Mesendoderm (in vitro differentiated cells): ENCODE data around the gene MED27.

ENCODE experiments used
- DNase-seq: peaks from one replicate; pipeline ENCODE4 v3.0.0; 2013
- H2AK5ac ChIP-seq: 2 replicates; pipeline ENCODE4 v1.6.1; 2013; ENCODE audit warnings: low read length, inconsistent platforms
- H2BK120ac ChIP-seq: 2 replicates; pipeline ENCODE4 v1.6.1; 2013; ENCODE audit warnings: low read depth, mild to moderate bottlenecking, low read length, moderate library complexity, mixed read lengths
- H2BK15ac ChIP-seq: replicated peaks from 2 replicates; pipeline ENCODE4 v1.6.1; 2013; ENCODE audit warnings: low read depth, mild to moderate bottlenecking, moderate library complexity
- H2BK5ac ChIP-seq: 2 replicates; pipeline ENCODE4 v1.6.1; 2013; ENCODE audit warnings: low read length, inconsistent platforms
- H3K18ac ChIP-seq: 2 replicates; pipeline ENCODE4 v1.6.1; 2013; ENCODE audit warnings: mild to moderate bottlenecking, low read length, mixed read lengths
- H3K23ac ChIP-seq: one replicate; pipeline ENCODE4 v1.6.1; 2013; ENCODE audit warnings: low read length
- H3K27ac ChIP-seq: 2 replicates; pipeline ENCODE4 v1.5.1; 2013; ENCODE audit warnings: low read depth, mild to moderate bottlenecking, inconsistent platforms, low read length, moderate library complexity
- H3K27me3 ChIP-seq: 2 replicates; pipeline ENCODE4 v1.6.1; 2013; ENCODE audit warnings: low read length, control low read depth, mild to moderate bottlenecking, inconsistent platforms; ENCODE audit not compliant: insufficient read depth, poor library complexity
- H3K36me3 ChIP-seq: 2 replicates; pipeline ENCODE4 v1.6.1; 2013; ENCODE audit warnings: low read length, inconsistent platforms; ENCODE audit not compliant: control insufficient read depth, insufficient read depth
- H3K4ac ChIP-seq: one replicate; pipeline ENCODE4 v1.6.1; 2013; ENCODE audit warnings: low read depth, mild to moderate bottlenecking, low read length, moderate library complexity
- H3K4me1 ChIP-seq: 2 replicates; pipeline ENCODE4 v1.6.1; 2013; ENCODE audit warnings: low read depth, low read length, inconsistent platforms; ENCODE audit not compliant: control insufficient read depth
- H3K4me2 ChIP-seq: 2 replicates; pipeline ENCODE4 v1.6.1; 2013; ENCODE audit warnings: low read length
- H3K4me3 ChIP-seq: 2 replicates; pipeline ENCODE4 v1.5.1; 2013; ENCODE audit warnings: mild to moderate bottlenecking, low read length
- H3K56ac ChIP-seq: one replicate; pipeline ENCODE4 v1.6.1; 2013; ENCODE audit warnings: low read length
- H3K79me1 ChIP-seq: 2 replicates; pipeline ENCODE4 v1.6.1; 2013; ENCODE audit warnings: low read length, inconsistent platforms
- H3K79me2 ChIP-seq: 2 replicates; pipeline ENCODE4 v1.6.1; 2013; ENCODE audit warnings: mild to moderate bottlenecking, low read length; ENCODE audit not compliant: control insufficient read depth, insufficient read depth
- H3K9ac ChIP-seq: 2 replicates; pipeline ENCODE4 v1.6.1; 2013; ENCODE audit warnings: low read length, inconsistent platforms
- H4K5ac ChIP-seq: one replicate; pipeline ENCODE4 v1.6.1; 2013; ENCODE audit warnings: low read length
- H4K8ac ChIP-seq: one replicate; pipeline ENCODE4 v1.6.1; 2013; ENCODE audit warnings: low read depth, mild to moderate bottlenecking, control low read depth, low read length, moderate library complexity
- WGBS: extraction: QIAGEN DNeasy Blood & Tissue Kit; methylation state at CpG from one replicate; pipeline ENCODE4 v1.1.7; 2013; ENCODE audit warnings: low lambda C conversion rate, missing lambda C conversion rate; ENCODE audit not compliant: insufficient coverage; ENCODE audit errors: extremely low coverage; 5-methylcytosine and 5-hydroxymethylcytosine counted together

MED27 gene

GRCh38 chr9:131889437-131890251 is 190.0 kb downstream of the MED27 start:
- Histone ChIP-seq H2BK5ac (no peak overlapping the region), H2BK120ac (no peak overlapping the region), H2BK15ac (no peak overlapping the region), H3K23ac (no peak overlapping the region), H2AK5ac (no peak overlapping the region), H3K4me3 (no peak overlapping the region), H3K79me2 (no peaks in the 10 kb centered on the region), H3K4me1 (no peaks in the 10 kb centered on the region), H3K27me3 (no peaks in the 10 kb centered on the region), H3K27ac (no peak overlapping the region), H3K4ac (no peak overlapping the region), H3K9ac (no peak overlapping the region), H4K5ac (no peak overlapping the region), H3K36me3 (no peaks in the 10 kb centered on the region), H3K18ac (no peak overlapping the region), H3K79me1 (no peaks in the 10 kb centered on the region), H4K8ac (no peak overlapping the region), H3K4me2 (no peak overlapping the region), H3K56ac (no peak overlapping the region)
- no CpG with 5 or more reads among the region's 11 CpGs for WGBS
- DNase-seq = peak; percentile 26

DNA sequence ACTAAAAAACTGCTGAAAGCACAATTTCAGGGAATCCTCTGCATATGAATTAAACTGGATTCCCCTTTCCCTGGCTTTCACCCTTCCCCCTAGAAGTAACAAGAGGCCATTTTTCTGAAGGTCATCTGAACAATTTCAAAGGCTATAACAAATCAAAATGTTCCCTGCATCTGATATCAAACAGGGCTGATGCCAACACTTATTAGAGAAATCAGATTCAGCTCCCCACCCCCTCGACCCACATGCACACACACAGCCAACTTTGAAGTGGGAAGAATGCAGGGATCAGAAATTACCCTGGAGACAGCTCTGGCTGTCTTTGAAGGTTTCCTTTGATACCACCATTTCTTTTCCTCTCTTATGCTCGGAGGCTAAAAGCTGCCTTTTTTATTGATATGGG is 190.7 kb downstream of the MED27 start:
- Histone ChIP-seq H3K4ac (no peak overlapping the region), H2BK15ac (no peak overlapping the region), H3K79me2 (no peaks in the 10 kb centered on the region), H3K4me3 (no peak overlapping the region), H4K5ac (no peak overlapping the region), H2AK5ac (no peak overlapping the region), H2BK120ac (no peak overlapping the region), H3K36me3 (no peaks in the 10 kb centered on the region), H3K9ac (no peak overlapping the region), H3K4me2 (no peak overlapping the region), H3K56ac (no peak overlapping the region), H3K4me1 (no peaks in the 10 kb centered on the region), H3K18ac (no peak overlapping the region), H3K79me1 (no peaks in the 10 kb centered on the region), H3K27ac (no peak overlapping the region), H3K23ac (no peak overlapping the region), H4K8ac (no peak overlapping the region), H3K27me3 (no peaks in the 10 kb centered on the region), H2BK5ac (no peak overlapping the region)
- no peak for DNase-seq
- WGBS = no CpG with 5 or more reads among the region's 2 CpGs

GRCh38 chr9:131887680-131888079 is 192.0 kb downstream of the MED27 start:
- Histone ChIP-seq H3K79me1 (no peaks in the 10 kb centered on the region), H2AK5ac (no peak overlapping the region), H3K18ac (no peak overlapping the region), H3K56ac (no peak overlapping the region), H3K4me3 (no peak overlapping the region), H3K79me2 (no peaks in the 10 kb centered on the region), H3K27ac (no peak overlapping the region), H2BK5ac (no peak overlapping the region), H3K27me3 (no peaks in the 10 kb centered on the region), H4K8ac (no peak overlapping the region), H2BK120ac (no peak overlapping the region), H3K4me1 (no peaks in the 10 kb centered on the region), H3K36me3 (no peaks in the 10 kb centered on the region), H3K4ac (no peak overlapping the region), H4K5ac (no peak overlapping the region), H3K4me2 (no peak overlapping the region), H2BK15ac (no peak overlapping the region), H3K23ac (no peak overlapping the region), H3K9ac (no peak overlapping the region)
- DNase-seq = no peak
- no CpG with 5 or more reads among the region's 2 CpGs for WGBS

- Histone ChIP-seq H3K36me3 (no peaks in the 10 kb centered on the region), H4K8ac (no peak overlapping the region), H3K9ac (no peak overlapping the region), H3K27ac (no peak overlapping the region), H3K4me1 (no peaks in the 10 kb centered on the region), H3K23ac (no peak overlapping the region), H3K27me3 (no peaks in the 10 kb centered on the region), H3K4ac (no peak overlapping the region), H2AK5ac (no peak overlapping the region), H3K79me2 (no peaks in the 10 kb centered on the region), H2BK120ac (no peak overlapping the region), H3K4me2 (no peak overlapping the region), H3K18ac (no peak overlapping the region), H4K5ac (no peak overlapping the region), H3K56ac (no peak overlapping the region), H3K79me1 (no peaks in the 10 kb centered on the region), H3K4me3 (no peak overlapping the region), H2BK5ac (no peak overlapping the region), H2BK15ac (no peak overlapping the region)
- DNase-seq = no peak
- no CpG with 5 or more reads among the region's 2 CpGs for WGBS
Measured at GRCh38 chr9:131886826-131887225, 192.8 kb downstream of the MED27 start.

DNA sequence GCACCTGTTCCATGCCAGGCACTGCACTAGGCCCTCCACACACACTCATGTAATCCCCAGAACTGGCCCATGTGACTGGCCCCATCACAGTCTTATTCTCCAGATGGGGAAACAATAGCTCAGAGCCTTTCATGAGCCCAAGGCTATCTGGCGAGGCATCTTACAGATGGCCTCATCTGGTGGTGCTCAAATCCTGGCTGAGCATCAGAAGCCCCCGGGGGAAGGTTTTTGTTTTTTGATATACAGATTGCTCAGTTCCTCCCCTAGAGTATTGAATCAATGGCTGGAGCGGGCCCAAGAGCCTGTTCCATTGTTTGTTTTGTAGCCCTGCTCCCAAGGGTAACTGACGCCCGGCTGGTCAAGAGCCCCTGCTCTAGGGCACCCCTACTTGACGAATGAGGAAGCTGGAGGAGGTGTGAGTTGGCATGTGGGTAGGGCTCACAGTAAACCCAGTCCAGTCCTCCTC is 194.5 kb downstream of the MED27 start:
- no peak for DNase-seq
- H3K23ac ChIP-seq = no peak overlapping the region
- WGBS = no CpG with 5 or more reads among the region's 6 CpGs

GRCh38 chr9:131884222-131884621 is 195.4 kb downstream of the MED27 start:
- DNase-seq = no peak
- Histone ChIP-seq H3K23ac (no peak overlapping the region), H4K8ac (no peak overlapping the region), H2BK5ac (no peak overlapping the region), H2BK120ac (no peak overlapping the region), H3K79me2 (no peaks in the 10 kb centered on the region), H3K9ac (no peak overlapping the region), H2BK15ac (no peak overlapping the region), H3K4ac (no peak overlapping the region), H3K18ac (no peak overlapping the region), H3K36me3 (no peaks in the 10 kb centered on the region), H3K4me2 (no peak overlapping the region), H2AK5ac (no peak overlapping the region), H4K5ac (no peak overlapping the region), H3K27me3 (no peaks in the 10 kb centered on the region), H3K27ac (no peak overlapping the region), H3K79me1 (no peaks in the 10 kb centered on the region), H3K56ac (no peak overlapping the region), H3K4me3 (no peak overlapping the region), H3K4me1 (no peaks in the 10 kb centered on the region)
- no CpG with 5 or more reads among the region's 1 CpG for WGBS

More for the DNA sequence above, 194.5 kb downstream of the MED27 start:
- Histone ChIP-seq H2BK120ac (no peak overlapping the region), H3K4me3 (no peak overlapping the region), H3K27ac (no peak overlapping the region), H2BK5ac (no peak overlapping the region), H3K18ac (no peak overlapping the region), H3K27me3 (no peaks in the 10 kb centered on the region), H4K5ac (no peak overlapping the region), H3K36me3 (no peaks in the 10 kb centered on the region), H3K9ac (no peak overlapping the region), H3K56ac (no peak overlapping the region), H3K4me1 (no peaks in the 10 kb centered on the region), H2AK5ac (no peak overlapping the region), H3K79me1 (no peaks in the 10 kb centered on the region), H2BK15ac (no peak overlapping the region), H3K4ac (no peak overlapping the region), H4K8ac (no peak overlapping the region), H3K79me2 (no peaks in the 10 kb centered on the region), H3K4me2 (no peak overlapping the region)
